GM21515 (cell line): Measurements from ENCODE around the gene MYH15.
A peak's percentile ranks its signal among the peaks of the same experiment; 100 is the strongest.

Experiments used
- ATAC-seq: cut with Tn5 transposase; IDR thresholded peaks from one replicate; pipeline ENCODE4 v1.9.1; 2021; ENCODE audit not compliant: unreplicated experiment

Gene MYH15

DNA sequence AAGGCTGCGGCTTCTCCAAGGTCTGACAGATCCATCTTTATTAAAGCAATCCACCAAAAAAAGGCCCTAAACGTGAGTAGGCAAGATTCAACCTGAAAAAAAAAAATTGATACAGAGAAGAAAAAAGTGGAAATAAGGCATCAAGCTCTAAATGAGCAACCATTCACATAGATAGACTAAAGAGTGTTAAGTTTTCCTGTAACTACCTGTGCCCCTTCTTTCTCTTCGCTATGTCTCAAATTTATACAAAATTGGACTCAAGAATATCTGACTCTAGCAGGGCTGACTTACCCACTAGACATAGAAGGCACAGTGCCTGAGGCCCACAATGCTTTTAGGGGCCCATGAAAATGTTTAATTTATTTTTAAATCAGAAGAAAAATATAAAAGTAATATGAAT is at the start of gene MYH15:
TSS of gene MYH15 (minus strand) at position 101 of the 400 bp plus-strand sequence. CDS start at position 35, 66 bp downstream.
- ATAC-seq = no peak

DNA sequence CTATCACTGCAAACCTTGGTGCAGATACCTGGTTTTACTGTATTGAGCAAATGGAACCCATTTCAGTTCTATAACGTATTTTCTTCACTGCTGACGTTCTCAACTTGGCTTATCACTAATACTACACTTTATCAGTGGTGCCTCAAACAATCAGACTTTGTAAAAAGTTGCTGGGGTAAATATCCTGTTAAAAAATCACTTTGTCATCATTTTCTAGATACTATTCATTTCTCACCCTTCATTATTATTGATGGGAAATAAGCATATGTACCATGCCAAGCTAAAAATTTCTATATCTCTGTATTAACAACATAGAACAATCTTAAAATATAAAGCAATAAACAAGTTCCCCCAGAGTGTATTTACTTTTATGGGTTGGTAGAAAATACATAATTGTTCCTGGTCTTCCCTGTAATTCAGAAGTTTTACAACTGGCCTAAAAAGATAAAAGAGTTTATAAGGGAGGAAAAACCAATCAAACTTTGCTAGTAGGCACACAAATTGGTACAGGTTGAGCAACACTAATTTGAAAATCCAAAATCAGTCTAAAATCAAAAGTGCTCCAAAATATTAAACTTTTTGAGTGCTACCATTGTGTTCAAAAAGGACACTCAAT is 45.7 kb upstream of the MYH15 start:
- ATAC-seq = no peak

DNA sequence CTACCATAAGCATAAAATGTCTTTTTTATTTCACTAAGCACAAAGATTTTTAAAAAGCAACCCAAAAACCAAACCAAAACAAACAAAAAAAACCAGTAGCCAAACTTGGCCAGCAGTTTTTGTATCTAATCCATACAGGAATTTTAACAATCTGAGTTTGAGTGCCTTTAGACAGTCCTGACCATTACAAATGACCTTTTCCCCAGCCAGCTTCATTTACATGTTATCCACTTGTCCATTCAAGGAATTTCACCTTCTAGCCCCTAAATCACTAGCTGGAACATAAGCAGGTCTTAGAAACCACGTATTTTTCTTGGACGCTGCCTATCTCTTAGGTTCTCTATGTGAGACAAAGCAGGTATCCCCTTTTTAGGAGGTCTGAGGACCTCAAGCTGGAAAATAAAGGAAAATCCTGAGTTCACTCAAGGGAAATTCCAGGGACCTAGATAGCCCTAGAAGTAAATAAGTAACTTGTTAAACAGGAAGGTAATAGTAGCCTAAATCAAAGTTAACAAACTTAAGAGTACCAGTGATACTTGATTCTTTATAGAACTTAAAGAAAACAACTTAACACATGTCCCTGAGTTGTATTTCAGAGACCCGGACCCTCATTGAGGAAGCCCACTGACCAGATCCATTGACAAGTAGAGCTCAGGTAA is 44.6 kb upstream of the MYH15 start:
- no peak for ATAC-seq

DNA sequence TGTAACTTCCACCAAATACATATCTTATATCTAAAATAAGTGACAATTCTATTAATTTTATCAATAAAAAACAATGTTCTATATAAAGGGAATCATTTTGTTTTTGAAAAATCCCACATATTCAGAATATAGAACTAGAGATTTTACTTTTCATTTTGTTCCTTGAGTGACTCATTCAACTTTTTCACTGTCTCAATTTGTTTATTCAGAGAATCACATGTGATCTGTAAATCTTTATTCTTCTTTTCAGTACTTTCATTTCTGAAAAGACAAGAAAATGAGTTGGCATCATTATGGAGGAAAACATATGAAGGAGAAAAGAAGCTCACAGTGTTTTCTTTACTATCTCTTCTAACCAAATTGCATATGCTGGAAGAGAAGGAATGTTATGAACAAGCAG is 43.8 kb upstream of the MYH15 start:
- ATAC-seq = no peak

DNA sequence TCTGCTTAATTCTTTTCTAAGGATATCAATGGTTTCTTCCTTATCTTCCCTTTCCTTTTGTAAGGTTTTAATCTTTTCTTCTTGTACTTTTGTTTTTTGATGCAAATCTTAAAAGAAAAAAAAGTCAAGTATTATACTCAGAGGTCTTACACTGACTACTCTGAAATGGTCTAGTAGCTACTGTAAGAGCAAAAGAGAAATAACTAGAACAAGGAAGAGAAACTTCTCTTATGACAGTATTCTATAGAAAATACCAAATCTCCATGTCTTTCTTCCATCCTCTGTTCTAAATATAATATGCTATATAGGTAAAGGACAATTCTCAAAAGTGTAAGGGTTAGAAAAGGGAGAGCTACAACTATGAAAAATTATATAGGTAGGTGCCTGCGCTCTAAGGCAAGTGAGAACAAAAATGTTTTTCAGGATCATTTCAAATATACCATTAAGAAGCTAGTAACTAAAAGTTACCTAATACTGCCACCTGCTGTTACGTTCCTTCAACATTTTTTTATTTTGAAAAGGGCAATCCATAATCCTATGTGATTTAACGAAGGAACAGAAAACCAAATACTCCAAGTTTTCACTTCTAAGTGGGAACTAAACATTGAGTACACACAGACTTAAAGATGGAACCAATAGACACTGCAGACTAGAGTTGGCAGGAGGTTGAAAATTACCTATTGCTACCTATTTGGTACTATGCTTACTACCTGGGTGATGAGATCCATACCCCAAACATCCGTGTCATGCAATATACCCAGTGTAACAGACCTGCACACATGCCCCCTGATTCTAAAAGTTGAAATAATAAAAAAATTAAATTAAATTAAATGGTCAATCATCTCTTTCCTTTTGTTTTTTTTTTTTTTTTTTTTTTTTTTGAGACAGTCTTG is 42.1 kb upstream of the MYH15 start:
- ATAC-seq = no peak

DNA sequence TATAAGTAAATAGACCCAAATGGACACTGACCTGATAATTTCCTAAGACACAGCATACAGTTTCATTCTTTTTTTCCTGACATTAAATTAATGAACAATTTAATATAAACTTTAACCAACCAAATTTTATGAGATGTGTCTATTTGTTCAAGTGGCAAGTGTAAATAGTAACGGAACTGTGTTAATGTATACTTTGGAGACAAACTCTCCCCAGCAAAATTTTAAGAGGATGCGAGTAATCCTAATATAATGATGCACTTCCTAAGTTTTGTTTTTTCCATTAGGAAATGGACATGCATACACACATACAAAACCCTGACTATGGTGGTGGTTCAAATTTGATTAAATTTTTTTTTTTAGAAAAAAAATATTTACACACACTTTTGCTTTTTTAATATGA is 38.5 kb upstream of the MYH15 start:
- no peak for ATAC-seq

DNA sequence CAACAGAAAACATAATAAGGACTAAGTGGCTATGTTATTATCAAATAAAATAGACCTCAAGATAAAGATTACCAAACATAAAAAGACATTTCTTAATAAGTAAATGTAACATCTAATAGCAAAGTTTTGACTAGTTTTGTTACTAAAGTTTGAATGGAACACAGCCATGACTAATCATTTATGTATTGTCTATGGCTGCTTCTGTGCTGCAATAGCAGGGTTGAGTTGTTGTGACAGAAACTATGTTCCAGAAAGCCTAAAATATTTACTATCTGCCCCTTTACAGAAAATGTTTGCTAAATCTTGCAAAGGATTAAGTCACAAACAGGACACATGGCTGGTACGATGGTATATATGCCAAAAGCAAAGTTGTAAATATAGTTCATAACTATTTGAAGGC is 37.9 kb upstream of the MYH15 start:
- ATAC-seq = no peak

DNA sequence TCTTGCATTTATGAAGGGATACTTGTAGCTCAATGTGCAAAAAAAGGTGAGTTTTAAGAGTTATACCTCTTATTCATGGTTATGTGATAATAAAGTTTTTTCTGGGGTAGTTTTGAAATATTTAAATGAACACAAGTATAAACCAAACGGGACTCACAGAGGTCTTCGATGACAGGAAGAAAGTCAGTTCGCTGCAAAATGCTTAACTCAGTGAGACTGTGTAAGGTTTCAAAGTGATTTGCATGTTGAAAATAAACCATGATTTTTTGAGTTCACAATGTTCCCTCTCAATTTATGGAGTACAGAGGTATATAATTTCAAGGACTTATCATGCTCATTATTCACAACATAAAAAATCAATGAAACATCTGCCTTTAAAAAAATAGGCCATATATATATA is 36.3 kb upstream of the MYH15 start:
- no peak for ATAC-seq

DNA sequence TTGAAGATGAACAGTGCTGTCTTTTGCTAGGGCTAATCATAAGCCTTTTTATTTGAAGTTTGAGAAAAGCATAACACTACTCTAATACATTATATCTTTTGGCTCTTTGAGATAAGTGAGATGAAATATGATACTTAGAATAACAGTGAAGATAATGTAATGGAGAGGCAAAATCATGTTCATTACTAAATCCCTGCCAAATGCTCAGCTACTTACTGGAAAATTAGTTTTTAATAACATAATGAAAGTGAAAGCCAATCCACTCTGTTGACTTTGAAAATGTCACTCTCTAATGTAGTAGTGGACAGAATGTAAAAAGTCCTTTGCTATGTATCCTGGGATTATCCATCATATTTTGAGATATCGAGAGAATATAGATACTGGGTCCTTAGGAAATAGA is 35.9 kb upstream of the MYH15 start:
- no peak for ATAC-seq

DNA sequence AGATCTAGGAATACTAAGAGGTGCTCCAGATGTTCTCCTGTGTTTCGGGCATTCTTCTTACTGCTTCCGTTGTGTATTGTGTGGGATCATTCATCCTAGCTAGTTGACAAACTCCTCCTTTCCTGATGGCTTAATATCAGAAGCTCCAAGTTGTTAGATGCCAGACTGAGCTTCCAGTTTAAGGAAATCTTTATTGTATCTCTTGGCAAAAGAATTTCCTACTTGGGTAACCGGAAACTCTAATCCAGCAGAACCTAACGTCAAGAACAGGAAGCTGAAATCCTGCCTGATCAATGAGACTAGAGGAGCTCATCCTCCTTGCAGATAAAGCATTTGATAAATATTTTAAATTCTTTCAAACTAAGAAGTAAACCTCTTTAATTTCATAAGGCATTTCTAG is 27.7 kb upstream of the MYH15 start:
- no peak for ATAC-seq

DNA sequence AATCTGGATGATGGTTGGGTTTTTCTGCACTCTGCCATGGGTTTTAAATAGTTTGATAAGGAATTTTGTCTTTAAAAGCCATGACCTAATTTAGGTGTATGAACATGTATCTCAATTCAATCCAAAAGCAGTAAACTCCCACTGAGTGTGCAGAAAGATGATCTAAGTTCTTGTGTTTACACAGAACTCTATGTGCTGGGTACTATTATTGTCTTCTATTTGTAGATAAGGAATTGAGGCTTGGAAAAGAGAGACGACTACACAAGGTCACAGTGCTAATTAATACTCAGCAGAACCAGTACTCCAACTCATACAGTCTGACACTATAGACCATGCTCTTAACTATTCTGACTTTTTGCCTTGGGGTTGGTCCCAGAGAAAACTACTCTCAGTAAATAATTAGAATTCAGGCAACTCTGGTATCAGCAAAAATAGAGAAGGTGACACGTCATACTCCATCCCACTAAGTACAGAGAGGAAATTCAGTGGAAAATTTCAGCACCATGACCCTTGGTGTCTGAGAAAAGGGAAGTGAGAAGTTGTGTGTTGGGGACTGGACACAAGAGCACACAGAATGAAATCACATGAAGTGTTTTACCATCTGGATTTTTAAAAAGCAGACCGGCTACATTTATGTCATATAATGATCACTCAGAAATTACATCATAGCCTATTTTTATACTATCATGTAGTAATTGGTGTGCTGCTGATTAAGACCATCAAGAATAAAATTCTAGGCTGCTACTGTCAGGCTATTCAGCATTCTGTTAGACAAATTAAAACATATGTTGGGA is 18.3 kb upstream of the MYH15 start:
- peak; percentile 91 for ATAC-seq

DNA sequence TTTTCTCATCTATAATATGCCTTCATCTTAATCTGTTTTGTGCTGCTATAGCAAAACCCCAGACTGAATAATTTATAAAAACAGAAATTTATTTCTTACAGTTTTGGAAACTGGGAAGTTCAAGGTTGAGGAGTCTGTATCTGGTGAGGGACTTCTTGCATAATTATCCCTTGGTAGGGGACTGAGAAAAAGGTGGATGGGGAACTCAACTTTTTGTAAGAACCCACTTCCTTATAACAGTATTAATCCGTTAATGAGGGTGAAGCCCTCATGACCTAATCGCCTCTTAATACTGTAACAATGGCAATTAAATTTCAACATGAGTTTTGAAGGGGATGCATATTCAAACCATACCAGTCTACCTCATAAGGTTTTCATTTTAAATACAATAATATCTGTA is 17.4 kb upstream of the MYH15 start:
- no peak for ATAC-seq

DNA sequence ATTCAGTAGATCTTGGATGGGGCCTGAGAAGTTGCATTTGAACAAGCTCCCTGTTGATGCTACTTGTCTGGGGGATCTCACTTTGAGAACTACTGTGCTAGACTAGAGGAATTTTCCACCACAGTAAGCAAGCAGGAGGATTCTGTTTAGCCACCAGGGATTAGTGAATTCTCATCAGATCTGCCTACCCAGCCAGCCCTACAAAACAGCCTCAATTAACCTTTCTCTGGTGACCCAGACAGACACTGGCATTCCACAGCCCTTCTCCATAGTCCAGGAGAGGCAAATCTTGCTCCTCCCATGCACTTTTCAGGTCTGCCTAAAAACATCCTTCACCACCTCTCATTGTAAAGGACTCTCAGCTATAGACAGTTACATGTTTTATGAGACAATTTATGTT is 16.7 kb upstream of the MYH15 start:
- no peak for ATAC-seq

DNA sequence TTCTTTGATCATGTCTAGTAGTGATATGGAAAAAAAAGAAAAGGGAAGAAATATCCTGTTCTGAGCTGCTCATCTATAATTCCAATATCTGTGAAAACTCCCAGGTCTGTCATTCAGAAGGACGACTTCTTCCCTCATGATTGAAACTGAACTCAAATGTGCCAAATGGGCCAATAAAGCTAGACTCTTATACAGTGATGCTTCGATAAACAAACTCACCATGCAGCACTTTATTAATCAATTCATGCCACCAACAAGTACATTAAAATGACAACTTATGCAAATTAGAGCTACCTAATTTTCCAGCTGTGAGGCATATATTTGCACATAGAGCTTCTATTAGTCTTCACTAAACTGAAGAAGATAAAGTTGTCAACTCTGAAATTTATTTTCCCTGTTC is 15.6 kb upstream of the MYH15 start:
- no peak for ATAC-seq

DNA sequence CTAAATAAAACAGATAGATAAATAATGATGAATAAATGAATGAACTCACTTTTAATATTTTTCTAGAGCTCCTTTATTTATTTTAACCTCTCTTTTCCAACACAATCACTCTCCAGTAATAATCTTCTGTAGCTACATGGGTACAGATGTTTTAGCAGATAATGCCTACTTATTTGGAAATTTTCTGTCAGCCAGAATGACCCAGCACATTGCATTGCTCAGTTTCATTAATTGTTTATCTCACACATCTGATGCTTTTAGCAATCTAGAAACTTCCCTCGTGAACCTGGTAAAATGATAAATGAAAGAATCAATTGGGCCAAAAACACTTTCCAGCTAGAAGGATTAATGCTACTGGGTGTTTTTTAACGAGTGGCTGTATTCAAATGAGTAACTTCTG is 14.9 kb upstream of the MYH15 start:
- ATAC-seq = no peak

DNA sequence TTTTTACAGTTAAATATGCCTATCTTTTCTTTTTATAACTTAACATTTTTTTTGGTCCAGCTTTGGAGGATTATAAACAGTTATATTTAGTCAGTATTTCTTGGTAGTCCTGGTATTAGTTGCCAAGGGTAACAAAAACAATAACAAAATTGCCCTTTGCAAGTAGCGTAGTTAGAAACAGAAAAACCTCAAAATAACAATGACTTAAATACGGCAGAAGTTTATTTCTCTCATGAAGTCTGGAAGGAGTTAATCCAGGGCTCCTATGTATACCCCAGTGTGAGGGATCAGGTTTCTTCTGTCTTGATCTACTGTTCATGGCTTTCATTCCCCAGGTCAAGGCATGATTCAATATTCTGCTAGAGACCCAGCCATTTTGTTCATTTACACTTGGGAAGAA is 14.1 kb upstream of the MYH15 start:
- no peak for ATAC-seq

DNA sequence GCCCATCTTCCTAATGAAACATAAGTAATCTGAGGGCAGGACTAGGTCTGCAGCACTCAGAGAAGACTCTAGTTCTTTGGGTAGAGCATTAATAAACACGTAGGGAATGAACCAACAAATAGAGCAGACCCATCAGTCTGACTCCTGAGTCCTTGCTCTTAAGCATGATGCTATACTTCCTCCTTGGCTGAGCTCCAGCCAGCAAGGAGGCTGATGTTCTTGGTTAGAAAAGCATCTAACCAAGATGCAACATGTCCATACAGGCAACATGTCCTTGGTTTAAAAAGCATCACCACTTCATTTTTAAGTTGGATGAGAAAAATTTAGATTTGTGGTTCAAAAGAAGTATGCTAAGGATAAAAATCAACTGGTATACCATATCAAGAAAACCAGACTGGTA is 8.5 kb upstream of the MYH15 start:
- ATAC-seq = no peak

DNA sequence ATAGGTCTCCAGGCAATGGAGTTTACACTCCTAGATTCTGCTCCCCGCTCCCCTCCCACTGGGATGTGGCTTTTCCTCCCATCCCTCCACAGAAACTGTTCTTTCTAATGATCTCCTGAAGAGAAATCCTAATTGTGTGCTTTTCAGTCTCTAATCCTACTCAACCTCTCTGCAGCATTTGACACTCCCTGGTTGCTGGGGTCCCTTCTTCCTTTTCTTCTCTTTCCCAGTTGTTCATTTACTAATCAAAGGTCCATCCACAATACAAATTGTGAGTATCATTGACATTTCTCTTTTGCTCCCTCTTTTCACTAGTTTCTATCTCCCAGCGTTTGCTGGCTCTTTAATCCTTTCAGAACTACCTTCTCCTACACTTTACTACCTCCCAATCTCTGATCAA is 6.5 kb upstream of the MYH15 start:
- ATAC-seq = no peak

DNA sequence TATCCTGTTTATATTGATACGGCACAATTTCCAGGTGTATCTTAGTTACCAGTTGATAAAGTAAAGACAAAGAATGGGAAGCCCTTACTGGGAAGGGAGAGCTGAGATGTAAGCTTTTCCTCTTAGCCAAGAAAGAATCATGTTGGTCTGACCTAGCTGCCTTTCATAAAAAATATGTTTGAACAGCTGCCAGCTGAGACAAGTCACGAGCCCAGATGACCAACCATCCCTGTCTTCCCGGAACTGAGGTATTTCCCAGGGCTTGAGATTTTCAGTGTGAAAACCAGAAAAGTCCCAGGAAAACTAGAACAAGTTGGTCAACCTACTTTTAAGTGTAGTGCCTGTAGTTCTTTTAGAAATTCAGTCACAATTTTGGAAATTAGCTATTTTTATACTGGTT is 3.6 kb upstream of the MYH15 start:
- no peak for ATAC-seq

DNA sequence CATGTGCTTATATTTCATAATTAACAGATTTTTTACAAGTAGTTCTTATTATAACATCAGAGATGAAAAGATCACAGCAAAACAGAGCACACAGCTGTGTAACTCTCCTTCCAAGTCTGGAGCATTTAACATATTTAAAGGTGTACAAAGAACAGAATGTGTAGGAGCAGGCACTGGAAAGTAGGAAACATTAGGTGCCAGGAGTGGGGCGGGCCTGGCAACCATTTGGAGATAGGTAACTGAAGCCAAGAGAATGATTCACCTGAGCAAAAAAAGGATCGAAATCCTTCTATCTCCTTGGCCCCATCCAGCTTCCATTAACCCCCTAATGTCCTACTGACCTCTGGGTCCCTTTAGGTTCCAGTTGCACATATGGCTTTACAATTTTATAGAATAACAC is 2.3 kb upstream of the MYH15 start:
- no peak for ATAC-seq

DNA sequence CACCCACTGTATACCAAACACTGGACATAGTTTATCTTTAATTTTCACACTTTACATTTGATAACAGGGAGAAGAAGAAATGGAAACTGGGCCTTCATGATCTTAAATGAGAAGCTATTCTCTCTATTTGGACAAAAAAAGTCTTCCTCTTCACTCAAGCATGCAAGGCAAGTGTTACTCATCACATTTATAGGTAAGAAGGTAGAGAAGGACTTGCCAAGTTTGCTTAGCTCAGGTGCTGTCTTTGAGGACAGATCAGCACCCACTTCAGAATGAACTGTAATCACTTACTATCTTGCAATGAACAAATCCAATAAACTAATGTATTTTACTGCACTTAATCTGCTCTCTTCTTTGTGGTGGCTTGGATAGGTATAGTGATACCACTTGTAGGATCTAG is 1.1 kb upstream of the MYH15 start:
- no peak for ATAC-seq
